Endothelial cell of umbilical vein (primary cell): ENCODE data around the gene EEF1E1. TPM values are rescaled to one million over a fixed set of nuclear protein-coding genes. Genes with fewer than 3 reads are reported as not detected.

Experiments used
- BruUV-seq: library from RNA; stranded (reverse); fragments of 400-500 nt; replicated peaks from 2 replicates; lab custom pipeline; 2021; lab: Mats Ljungman, UMichigan
- CTCF ChIA-PET: fragments of 300-600, 350-600 bp; sonication (Branson Sonifier 250); formaldehyde crosslinking; loops from one replicate; lab custom pipeline; 2021; ENCODE audit warnings: antibody characterized with exemption, inconsistent platforms; lab: Charles Lee
- POLR2A ChIA-PET: fragments of 300-600, 350-600 bp; sonication (Branson Sonifier 250); formaldehyde crosslinking; loops from one replicate; lab custom pipeline; 2021; ENCODE audit warnings: antibody characterized with exemption, inconsistent platforms; lab: Charles Lee
- DNase-seq: peaks from one replicate; pipeline ENCODE4 v3.0.0-alpha.2; 2011; ENCODE audit warnings: low read depth, low spot score
- FAIRE-seq: peaks from 2 replicates; lab custom pipeline; 2011; peaks lifted over from hg19 to GRCh38; lab: Jason Lieb, UNC
- H2AFZ ChIP-seq: 2 replicates; pipeline ENCODE4 v1.6.0; 2012; ENCODE audit warnings: low read depth, low read length, control low read depth, inconsistent platforms
- H3K27ac ChIP-seq: 2 replicates; pipeline ENCODE4 v1.5.1; 2011; ENCODE audit warnings: low read depth, mild to moderate bottlenecking, control low read depth, low read length, moderate library complexity; ENCODE audit not compliant: insufficient read depth
- H3K27me3 ChIP-seq, 2 experiments: 2 replicates each; pipeline versions ENCODE4 v1.6.0 to v1.6.1; 2011; ENCODE audit warnings: low read length in 2 of 2, mixed read lengths in 1 of 2; ENCODE audit not compliant: control insufficient read depth in 2 of 2, insufficient read depth in 2 of 2
- H3K36me3 ChIP-seq, 2 experiments: 2 replicates in 1 of 2; 3 replicates in 1 of 2; pipeline ENCODE4 v1.5.1; 2011; ENCODE audit warnings: low read length in 2 of 2, mild to moderate bottlenecking in 1 of 2, moderate library complexity in 1 of 2; ENCODE audit not compliant: control insufficient read depth in 2 of 2, insufficient read depth in 2 of 2; ENCODE audit errors: extremely low read depth in 1 of 2
- H3K4me1 ChIP-seq: 3 replicates; pipeline ENCODE4 v1.5.1; 2011; ENCODE audit warnings: mild to moderate bottlenecking, low read length; ENCODE audit not compliant: control insufficient read depth, insufficient read depth; ENCODE audit errors: extremely low read depth
- H3K4me2 ChIP-seq: 2 replicates; pipeline ENCODE4 v1.6.1; 2011; ENCODE audit warnings: low read length, control low read depth, mixed read lengths; ENCODE audit not compliant: insufficient read depth
- H3K4me3 ChIP-seq, 3 experiments: fragments of 200-600 bp in 1 of 3; sonication (generic), shearing (Covaris generic) in 1 of 3; replicated peaks in 1 of 3; 2 replicates each; pipeline ENCODE4 v1.5.1; 2011 to 2016; ENCODE audit warnings: control low read depth in 3 of 3, low read length in 3 of 3, mild to moderate bottlenecking in 2 of 3, inconsistent platforms in 1 of 3, low read depth in 1 of 3, moderate library complexity in 1 of 3; ENCODE audit not compliant: insufficient read depth in 1 of 3
- H3K79me2 ChIP-seq: 2 replicates; pipeline ENCODE4 v1.6.0; 2012; ENCODE audit warnings: low read length, inconsistent platforms; ENCODE audit not compliant: control insufficient read depth, insufficient read depth
- H3K9ac ChIP-seq: replicated peaks from 2 replicates; pipeline ENCODE3; 2011; ENCODE audit warnings: low read length, control low read depth; ENCODE audit not compliant: insufficient read depth; ENCODE audit errors: extremely low read depth
- H3K9me1 ChIP-seq: replicated peaks from 3 replicates; pipeline ENCODE4 v1.6.0; 2011; ENCODE audit warnings: mild to moderate bottlenecking, low read length; ENCODE audit not compliant: control insufficient read depth, insufficient read depth; ENCODE audit errors: extremely low read depth
- H3K9me3 ChIP-seq: replicated peaks from 2 replicates; pipeline ENCODE4 v1.5.1; 2012; ENCODE audit warnings: low read length, inconsistent platforms; ENCODE audit not compliant: control insufficient read depth, insufficient read depth
- H4K20me1 ChIP-seq: replicated peaks from 2 replicates; pipeline ENCODE3; 2011; ENCODE audit warnings: mild to moderate bottlenecking, low read length; ENCODE audit not compliant: control insufficient read depth, insufficient read depth; ENCODE audit errors: extremely low read depth
- CTCF ChIP-seq, 2 donors: IDR thresholded peaks; 1 replicate in 1 of 2; 2 replicates in 1 of 2; pipeline ENCODE4 v1.5.1; 2011; ENCODE audit warnings: low read length in 2 of 2, mild to moderate bottlenecking in 2 of 2, moderate library complexity in 2 of 2, control low read depth in 1 of 2, inconsistent platforms in 1 of 2, low read depth in 1 of 2; ENCODE audit not compliant: insufficient read depth in 1 of 2; ENCODE audit errors: extremely low read depth in 1 of 2
- EZH2 ChIP-seq: IDR thresholded peaks from 2 replicates; pipeline ENCODE4 v1.6.1; 2012; ENCODE audit warnings: borderline replicate concordance, low read depth, mild to moderate bottlenecking, moderate library complexity, low read length, inconsistent platforms; ENCODE audit not compliant: severe bottlenecking
- FOS ChIP-seq: IDR thresholded peaks from 2 replicates; pipeline ENCODE4 v1.6.1; 2011; ENCODE audit warnings: mild to moderate bottlenecking, low read length, moderate library complexity, borderline replicate concordance; ENCODE audit not compliant: insufficient read depth
- GATA2 ChIP-seq: IDR thresholded peaks from 2 replicates; pipeline ENCODE4 v1.7.0; 2011; ENCODE audit warnings: low read depth, mild to moderate bottlenecking, moderate library complexity, mixed read lengths, low read length; ENCODE audit not compliant: insufficient read length, insufficient read depth
- JUN ChIP-seq: IDR thresholded peaks from 2 replicates; pipeline ENCODE4 v1.6.1; 2011; ENCODE audit warnings: borderline replicate concordance, low read depth; ENCODE audit not compliant: insufficient read length, insufficient read depth
- MAX ChIP-seq: IDR thresholded peaks from 2 replicates; pipeline ENCODE4 v1.6.1; 2011; ENCODE audit not compliant: insufficient read depth, insufficient read length
- MYC ChIP-seq: IDR thresholded peaks from one replicate; pipeline ENCODE4 v1.6.1; 2011; ENCODE audit warnings: mild to moderate bottlenecking, low read depth, low read length
- POLR2A ChIP-seq: IDR thresholded peaks from 2 replicates; pipeline ENCODE4 v1.6.1; 2012; ENCODE audit warnings: low read depth, mild to moderate bottlenecking, control low read depth, low read length
- POLR2AphosphoS5 ChIP-seq: IDR thresholded peaks from 2 replicates; pipeline ENCODE4 v1.6.1; 2012; ENCODE audit warnings: low read depth, mild to moderate bottlenecking, control low read depth, low read length, moderate library complexity; ENCODE audit not compliant: insufficient read depth
- dilution Hi-C: fragments of 300-500 bp; cut with MboI; formaldehyde crosslinking; loops from one replicate; pipeline ENCODE4 v1.15.0; 2019; ENCODE audit warnings: low sequenced_read_pairs; ENCODE audit not compliant: extremely low pct_ligation_motif_present
- intact Hi-C: fragments of 100-400 bp; cut with micrococcal nuclease; formaldehyde crosslinking; loops from one replicate; pipeline ENCODE4 v1.10.0; 2022
- polyA plus RNA-seq, 4 experiments: library from polyadenylated mRNA; depleted of rRNA in 3 of 4; stranded (reverse) in 3 of 4; unstranded in 1 of 4; fragments of >200 nt; gene quantifications; 2 replicates each; pipeline versions ENCODE4 v1.2.1 to v1.2.3, GENCODE V29; 2011 to 2012; ENCODE audit warnings: missing spikeins in 1 of 4
- total RNA-seq: library from RNA; stranded (reverse); gene quantifications from 2 replicates; pipeline ENCODE4 v1.2.3, GENCODE V29; 2021

EEF1E1 gene
- total and polyA plus RNA-seq, 2 donors (not counting 3 experiments of a cell fraction or from before 2014, with no cell fraction given), result 53.8 to 58.1 TPM

- CTCF ChIA-PET, result no interaction called here
- intact Hi-C loops, result no loop called here
- DNase-seq, result no peak
- Histone ChIP-seq H4K20me1 (no peaks in the 10 kb centered on the region), H3K9me1 (no peaks in the 10 kb centered on the region), H3K27me3 (no peaks in the 10 kb centered on the region), H3K79me2 (peaks cover 8% of the 10 kb centered on the region), H3K36me3 (no peaks in the 10 kb centered on the region), H3K9me3 (no peaks in the 10 kb centered on the region), H3K27ac (no peak overlapping the region), H2AFZ (no peak overlapping the region), H3K4me3 (no peak overlapping the region), H3K9ac (no peak overlapping the region), H3K4me1 (peaks cover 15% of the 10 kb centered on the region), H3K4me2 (no peak overlapping the region)
- no peak for FAIRE-seq
- TF ChIP-seq MAX (no peak), FOS (no peak), CTCF (IDR thresholded peaks at IDR 0.05; ENCODE audit: extremely low read depth in 1 of 2, insufficient read depth in 1 of 2, low read depth in 1 of 2, low read length in 2 of 2) (no peak), GATA2 (no peak), POLR2A (no peak), MYC (no peak), EZH2 (no peak), JUN (no peak), POLR2AphosphoS5 (no peak)
- BruUV-seq, result no TSS peak
- dilution Hi-C loops, result no loop called here
- POLR2A ChIA-PET, result no interaction called here
Measured at GRCh38 chr6:8075704-8076103, 26.6 kb downstream of the EEF1E1 start.
